HG02798 (cell line): ENCODE results near the gene CYP3A7.
"Not testable (repeated sequence)": the region's sequence is repeated elsewhere in the genome, so short reads cannot be mapped to it uniquely, and the experiment has no call there.

ENCODE experiments used
- ATAC-seq: cut with Tn5 transposase; IDR thresholded peaks from one replicate; pipeline ENCODE4 v1.9.1; 2021; ENCODE audit warnings: mild to moderate bottlenecking; ENCODE audit not compliant: unreplicated experiment, poor library complexity

The CYP3A7 gene

DNA sequence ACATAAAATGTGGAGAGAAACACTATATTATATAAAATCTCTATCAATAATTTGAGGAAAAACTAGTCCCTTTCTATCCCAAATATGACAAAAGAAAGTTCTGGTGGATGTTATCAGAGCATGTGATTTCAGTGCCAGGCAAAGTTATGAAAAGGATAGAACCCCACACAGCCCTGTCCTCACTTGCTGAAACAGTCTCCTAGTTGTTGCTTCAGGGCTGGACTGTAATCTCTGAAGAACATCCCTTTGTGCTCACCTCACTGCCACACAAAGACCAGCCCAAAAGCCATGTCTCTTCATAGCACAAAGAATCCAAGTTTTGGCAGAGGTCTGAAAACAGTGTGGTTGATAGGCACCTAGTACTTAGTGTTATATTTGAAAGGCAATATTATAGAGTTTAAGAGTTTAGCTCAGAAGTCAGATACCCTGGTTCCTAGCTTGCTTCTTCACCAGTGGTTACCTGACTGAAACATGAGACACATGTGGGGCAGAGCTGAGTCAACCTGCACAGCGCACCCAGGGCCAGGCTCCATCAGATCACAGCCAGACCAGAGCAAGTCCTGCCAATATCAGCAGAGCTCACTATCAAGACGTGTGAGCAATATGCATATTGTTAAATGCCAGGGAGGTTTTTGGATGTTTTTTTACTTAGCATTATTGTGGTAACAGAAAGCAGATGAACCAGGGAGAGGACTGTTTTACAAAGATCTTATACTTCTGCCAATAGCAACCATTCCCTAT is 25.0 kb downstream of the CYP3A7 start:
- no peak for ATAC-seq

DNA sequence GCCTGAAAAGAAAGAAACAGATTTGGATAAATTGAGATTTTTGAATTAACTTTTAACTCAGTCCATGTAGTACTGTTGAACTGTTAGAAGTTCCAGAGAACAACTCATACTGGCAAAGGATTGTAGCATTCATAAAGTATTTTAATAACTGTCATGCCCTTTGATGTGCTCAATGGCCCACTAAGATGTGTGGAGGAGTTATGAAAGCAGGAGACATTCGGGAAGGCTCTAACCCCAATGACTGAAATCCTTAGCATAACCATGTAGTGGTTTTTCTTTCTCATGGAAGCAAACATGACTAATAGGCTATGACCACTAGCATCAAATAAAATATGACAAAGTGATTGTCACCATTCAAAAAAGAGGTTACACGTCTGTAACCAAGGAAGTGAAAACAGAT is 25.7 kb downstream of the CYP3A7 start:
- ATAC-seq, result no peak

DNA sequence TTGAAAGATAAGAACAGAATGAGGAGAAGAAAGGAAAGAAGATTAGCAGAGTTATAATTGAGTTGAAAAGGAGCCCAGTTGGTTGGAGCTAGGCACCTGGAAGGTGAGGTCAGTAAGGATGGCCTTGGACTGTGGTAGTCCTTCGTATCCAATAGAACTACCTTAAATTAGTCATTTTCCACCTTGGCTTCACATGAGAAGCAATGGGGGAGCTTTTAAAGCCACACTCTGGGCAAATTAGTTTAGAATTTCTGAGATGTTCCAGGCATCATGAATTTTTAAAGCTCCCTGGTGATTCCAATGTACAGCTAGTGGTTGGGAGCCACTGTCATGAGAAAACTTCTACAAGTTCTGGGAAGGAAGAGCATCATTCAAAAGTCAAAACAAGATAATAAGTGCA is 27.9 kb downstream of the CYP3A7 start:
- ATAC-seq, result no peak

DNA sequence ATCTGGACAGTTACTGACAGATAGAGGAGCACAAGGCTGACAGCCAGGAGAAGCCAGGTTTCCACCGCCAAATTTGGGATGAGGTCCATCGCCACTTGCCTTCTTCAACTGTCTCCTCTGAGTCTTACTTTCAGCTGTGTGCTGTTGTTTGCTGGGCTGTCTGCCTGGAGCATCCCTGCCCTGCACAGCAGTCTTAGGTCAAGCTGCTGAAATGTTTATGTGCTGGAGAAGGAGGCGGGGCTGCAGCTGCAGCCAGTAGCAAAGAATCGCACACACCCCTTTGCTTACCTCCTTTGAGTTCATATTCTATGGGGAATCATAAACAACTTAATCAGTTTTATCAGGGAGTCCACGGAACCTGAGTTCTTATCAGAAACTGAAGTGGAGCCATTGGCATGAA is 35.0 kb downstream of the CYP3A7 start:
- ATAC-seq, result no peak

DNA sequence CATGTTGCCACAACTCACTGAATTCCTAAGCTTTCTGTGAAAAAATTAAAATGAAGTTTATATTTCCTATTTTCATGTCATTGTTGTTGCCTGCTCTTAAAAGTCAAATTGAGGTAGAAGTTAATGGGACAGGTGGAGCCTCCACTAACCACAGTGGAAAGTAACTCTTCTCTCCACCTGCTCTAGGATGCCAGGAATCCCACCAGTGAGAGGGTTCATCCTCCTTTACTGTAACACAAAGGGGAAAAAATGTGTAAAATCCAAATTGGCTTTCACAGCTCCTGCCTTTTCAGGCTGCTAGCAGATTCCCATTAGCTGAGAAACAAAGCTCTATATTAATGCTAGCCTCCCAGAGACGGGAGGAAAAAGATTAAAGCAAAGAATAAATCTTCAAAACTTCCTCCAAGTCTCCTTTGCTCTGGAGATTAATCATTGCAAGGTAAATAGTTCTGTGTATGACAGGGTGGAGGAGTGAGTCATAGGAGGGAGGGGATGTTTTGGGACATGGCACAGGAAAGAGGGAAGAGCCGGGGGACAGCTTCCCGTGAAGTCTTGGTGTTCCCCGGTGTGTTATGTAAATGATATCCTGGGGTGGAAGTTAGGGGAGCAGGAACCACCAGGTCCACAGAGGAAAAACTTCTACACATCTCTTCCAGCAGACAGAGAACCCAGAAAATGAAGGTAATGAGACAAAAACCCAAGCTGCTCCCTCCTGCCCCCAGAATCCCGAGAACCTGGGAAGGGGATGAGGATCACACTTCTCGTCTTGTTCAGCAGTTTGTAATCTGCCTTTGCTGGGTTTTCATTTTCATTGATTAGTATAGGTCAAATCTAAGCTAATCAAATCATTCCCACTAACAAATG is 35.9 kb downstream of the CYP3A7 start:
- not testable (repeated sequence) for ATAC-seq

DNA sequence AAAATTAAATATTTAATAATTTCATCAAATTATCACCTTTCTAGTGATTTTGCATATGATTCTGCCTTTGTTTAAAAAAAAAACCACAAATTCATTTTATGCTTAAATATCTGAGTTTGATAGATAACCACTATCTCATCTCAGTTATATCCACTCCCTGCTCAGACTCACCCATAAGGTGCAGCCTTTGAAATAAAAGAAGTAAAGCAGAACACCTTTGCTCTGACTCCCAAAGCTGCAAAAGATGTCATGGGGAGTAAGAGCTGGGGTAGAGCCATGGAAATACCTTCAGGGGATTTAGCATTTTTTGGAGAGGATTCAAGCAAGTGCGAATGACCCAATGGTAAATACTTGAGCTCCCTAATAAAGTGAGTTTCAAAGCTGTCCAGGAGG is 40.1 kb downstream of the CYP3A7 start:
- ATAC-seq, result no peak

DNA sequence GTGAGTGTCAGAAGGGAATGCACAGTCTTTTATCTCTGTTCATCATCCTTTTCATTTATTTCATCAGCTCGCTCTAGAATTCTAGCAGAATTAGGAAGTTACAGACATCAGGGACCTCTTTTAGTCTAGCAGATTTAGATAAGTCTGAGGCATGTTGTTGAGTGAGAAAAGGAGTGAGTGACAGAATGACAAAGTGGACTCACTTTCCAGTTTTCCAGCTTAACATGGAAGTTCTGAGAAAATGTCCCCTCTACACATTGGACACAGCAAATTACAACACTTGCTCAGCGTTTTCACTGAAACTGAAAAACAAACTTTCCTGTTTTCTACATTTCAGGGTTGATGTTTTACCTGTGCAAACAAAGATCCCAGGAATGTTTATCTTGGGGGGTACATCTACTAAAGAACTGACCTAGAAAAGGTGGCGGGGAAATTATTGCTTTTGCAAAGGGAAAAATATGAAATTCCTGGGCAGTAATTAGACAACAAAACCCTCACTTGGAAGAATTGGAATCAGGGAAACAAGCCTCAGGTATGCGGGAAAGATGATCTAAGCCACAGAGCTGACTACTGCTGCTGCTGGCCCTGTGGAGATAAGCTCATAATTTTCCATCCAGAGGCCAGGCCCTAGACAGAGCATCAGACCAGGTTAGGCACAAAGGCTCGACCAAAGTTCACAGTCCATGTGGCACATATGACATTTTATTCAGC is 40.6 kb downstream of the CYP3A7 start:
- no peak for ATAC-seq

DNA sequence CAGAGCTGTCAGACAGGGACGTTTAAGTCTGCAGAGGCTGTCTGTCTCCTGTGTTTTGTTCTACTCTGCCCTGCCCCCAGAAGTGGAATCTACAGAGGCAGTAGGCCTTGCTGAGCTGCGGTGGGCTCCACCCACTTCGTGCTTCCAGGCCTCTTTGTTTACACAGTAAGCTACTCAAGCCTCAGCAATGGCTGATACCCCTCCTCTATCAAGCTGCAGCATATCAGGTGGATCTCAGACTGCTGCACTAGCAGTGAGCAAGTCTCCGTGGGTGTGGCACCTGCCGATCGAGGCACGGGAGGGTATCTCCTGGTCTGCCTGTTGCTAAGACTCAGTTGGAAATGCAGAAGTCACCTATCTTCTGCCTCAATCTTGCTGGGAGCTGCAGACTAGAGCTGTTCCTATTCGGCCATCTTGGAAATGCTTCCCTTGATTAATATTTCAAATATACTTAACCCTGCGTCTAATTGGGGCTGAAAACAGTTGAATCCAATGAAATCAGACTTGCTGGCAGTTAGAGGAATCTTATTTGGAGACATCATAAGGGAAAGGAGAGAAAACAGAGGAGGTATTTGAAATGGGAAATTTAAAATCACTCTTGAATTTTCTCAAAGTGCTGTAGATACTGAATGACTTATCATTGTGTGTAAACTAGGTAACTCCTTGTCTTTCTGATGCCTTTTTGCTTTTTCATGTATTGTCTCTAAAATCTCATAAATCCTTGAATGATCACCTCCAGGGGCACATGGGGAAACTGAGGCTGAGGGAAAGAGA is 41.4 kb downstream of the CYP3A7 start:
- no peak for ATAC-seq

DNA sequence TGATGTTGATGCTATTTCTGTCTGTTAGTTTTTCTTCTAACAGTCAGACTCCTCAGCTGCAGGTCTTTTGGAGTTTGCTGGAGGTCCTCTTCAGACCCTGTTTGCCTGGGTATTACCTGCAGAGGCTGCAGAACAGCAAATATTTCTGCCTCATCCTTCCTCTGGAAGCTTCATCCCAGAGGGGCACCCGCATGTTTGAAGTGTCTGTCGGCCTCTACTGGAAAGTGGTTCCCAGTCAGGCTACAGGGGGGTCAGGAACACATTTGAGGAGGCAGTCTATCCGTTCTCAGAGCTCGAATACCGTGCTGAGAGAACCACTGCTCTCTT is 41.9 kb downstream of the CYP3A7 start:
- ATAC-seq, result no peak

DNA sequence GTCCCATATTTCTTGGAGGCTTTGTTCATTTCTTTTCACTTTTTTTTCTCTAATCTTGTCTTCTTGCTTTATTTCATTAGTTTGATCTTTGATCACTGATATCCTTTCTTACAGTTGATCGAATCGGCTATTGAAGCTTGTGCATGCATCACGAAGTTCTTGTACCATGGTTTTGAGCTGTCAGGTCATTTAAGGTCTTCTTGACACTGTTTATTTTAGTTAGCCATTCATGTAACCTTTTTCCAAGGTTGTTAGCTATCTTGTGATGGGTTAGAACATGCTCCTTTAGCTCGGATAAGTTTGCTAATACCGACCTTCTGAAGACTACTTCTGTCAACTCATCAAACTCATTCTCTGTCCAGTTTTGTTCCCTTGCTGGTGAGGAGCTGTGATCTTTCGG is 42.4 kb downstream of the CYP3A7 start:
- not testable (repeated sequence) for ATAC-seq

DNA sequence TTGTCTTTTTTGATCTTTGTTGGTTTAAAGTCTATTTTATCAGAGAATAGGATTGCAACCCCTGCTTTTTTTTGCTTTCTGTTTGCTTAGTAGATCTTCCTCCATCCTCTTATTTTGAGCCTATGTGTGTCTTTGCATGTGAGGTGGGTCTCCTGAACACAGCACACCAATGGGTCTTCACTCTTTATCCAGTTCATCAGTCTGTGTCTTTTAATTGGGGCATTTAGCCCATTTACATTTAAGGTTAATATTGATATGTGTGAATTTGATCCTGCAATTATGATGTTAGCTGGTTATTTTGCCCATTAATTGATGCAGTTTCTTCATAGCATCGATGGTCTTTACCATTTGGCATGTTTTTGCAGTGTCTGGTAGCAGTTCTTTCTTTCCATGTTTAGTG is 43.3 kb downstream of the CYP3A7 start:
- not testable (repeated sequence) for ATAC-seq

DNA sequence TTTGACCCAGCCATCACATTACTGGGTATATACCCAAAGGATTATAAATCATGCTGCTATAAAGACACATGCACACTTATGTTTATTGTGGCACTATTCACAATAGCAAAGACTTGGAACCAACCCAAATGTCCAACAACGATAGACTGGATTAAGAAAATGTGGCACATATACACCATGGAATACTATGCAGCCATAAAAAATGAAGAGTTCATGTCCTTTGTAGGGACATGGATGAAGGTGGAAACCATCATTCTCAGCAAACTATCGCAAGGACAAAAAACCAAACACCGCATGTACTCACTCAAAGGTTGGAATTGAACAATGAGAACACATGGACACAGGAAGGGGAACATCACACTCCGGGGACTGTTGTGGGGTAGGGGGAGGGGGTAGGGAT is 44.1 kb downstream of the CYP3A7 start:
- not testable (repeated sequence) for ATAC-seq

DNA sequence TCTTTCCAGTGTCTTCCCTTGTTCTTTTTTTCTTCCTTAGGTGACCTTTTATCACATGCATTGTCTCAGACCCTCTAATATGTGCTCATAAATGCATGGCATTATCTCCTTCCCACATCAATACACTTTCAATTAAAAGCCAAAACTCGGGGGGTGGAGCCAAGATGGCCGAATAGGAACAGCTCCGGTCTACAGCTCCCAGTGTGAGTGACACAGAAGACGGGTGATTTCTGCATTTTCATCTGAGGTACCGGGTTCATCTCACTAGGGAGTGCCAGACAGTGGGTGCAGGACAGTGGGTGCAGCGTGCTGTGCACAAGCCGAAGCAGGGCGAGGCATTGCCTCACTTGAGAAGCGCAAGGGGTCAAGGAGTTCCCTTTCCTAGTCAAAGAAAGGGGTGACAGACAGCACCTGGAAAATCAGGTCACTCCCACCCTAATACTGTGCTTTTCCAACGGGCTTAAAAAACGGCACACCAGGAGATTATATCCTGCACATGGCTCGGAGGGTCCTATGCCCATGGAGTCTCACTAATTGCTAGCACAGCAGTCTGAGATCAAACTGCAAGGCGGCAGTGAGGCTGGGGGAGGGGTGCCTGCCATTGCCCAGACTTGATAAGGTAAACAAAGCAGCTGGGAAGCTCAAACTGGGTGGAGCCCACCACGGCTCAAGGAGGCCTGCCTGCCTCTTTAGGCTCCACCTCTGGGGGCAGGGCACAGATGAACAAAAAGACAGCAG is 49.0 kb downstream of the CYP3A7 start:
- not testable (repeated sequence) for ATAC-seq

DNA sequence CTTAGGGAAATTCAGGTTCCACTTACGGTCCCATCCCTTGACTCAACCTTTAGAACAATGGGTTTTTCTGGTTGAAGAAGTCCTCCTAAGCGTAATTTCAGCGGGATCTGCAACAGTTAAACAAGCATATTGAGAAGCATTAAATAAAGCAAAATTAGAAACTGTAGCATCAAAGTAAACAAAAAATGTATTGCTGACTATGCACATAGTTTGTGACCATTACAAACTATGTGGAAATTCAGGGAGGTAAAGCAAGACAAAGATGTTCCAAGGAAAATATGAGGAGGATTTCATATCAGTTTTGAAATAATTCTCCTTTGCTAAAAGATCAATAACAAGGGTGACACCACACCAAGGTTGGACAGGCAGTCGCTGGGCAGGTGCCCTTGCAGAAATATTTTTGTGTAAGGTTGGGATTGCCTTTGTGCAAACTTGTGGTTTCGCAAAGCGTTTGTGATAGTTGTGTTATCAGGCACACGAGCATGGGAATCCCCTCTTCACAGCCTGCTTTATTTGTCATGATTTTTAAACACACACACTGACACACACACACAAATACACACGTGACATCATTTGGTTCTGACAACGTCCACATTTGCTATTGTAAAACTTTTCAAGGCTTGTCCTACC is 49.8 kb downstream of the CYP3A7 start:
- no peak for ATAC-seq

DNA sequence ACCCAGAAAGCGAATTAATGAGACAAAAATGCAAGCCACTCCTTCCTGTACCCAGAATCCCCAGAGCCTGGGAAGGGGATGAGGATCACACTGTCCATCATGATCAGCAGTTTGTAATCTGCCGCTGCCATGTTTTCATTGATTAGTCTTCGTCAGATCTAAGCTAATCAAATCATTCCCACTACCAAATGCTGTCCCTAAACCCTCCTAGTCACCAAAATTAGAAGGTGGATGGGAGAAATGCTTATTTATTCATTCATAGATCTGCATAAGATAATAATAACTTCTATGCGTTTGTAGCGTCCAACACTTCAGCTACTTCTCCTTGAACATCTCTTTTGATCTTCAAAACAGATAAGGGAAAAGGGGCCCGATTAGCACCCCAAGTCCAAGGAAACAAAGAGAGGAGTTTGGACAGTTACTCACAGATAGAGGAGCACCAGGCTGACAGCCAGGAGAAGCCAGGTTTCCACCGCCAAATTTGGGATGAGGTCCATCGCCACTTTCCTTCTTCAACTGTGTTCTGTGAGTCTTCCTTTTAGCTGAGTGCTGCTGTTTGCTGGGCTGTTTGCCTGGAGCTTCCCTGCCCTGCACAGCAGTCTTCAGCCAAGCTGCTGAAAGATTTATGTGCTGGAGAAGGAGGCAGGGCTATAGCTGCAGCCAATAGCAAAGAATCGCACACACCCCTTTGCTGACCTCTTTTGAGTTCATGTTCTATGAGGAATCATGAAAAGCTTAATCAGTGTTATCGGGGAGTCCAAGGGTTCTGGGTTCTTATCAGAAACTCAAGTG is 55.4 kb downstream of the CYP3A7 start, which contains the start of gene CYP3A5:
Gene CYP3A5 (minus strand): TSS at position 597 of the 792 bp plus-strand sequence. CDS start 100 bp downstream, at position 497.
- ATAC-seq, result no peak

DNA sequence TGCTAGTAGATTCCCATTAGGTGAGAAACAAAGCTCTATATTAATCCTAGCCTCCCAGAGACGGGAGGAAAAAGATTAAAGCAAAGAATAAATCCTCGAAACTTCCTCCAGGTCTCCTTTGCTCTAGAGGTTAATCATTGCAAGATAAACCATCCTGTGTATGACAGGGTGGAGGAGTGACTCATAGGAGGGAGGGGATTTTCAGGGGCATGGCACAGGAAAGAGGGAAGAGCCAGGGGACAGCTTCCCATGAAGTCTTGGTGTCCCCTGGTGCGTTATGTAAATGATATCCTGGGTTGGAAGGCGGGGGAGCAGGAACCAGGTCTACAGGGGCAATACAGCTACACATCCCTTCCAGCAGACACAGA is 56.0 kb downstream of the CYP3A7 start:
- no peak for ATAC-seq

DNA sequence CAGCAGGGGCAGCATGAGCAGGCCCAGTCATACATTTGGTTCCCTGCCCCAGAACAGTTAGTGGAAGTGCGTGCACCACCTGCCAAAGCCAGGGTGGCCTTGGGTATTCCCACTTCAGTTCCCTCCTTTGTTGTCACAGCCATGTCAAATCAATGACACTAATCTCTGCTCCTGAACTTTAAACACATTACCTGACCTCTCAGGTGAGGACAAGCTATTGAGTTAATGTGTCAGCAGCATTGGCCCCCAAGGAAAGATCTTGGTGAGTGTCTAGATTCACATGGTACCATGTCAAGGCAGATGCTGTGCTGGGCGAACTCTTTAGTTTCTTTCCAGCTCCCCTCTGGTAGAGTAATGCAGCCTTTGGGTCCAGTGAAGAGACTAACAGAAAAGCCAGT is 57.3 kb downstream of the CYP3A7 start:
- ATAC-seq, result no peak

DNA sequence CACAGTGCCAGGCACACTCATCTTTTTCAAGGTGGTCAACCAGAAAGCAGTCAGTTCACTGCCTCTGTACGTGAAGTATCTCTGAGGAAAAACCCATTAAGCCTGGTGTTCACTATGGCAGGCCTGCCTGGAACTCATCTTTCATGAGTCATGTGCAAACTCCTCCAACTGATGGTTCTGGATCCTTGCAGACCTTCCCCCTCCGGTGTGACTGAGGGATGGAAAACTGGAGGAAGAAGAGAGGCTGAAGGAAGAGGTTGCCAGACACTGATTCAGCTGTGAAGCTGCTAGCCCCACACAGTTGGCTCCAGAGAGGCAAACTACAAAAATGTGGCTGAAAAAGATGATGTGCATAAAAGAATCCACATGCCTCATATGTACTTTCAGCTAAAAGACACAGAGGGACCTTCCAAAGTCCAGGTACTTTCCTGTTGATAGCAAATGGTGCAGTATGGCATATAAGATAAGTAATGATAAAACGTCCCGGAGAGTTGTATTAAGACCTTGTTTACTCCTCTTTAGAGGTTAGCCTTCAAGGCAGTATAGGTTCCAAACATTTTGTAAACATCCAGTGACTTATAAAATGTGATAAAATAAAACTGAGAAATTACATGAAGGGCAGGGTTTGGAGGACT is 57.9 kb downstream of the CYP3A7 start:
- no peak for ATAC-seq
